Fibroblast of villous mesenchyme (primary cell): ENCODE data around the gene TTC28. TPM values are rescaled to one million over a fixed set of nuclear protein-coding genes. Genes with fewer than 3 reads are reported as not detected.

Experiments used
- DNase-seq: peaks from one replicate; pipeline ENCODE4 v3.0.0-alpha.2; 2010; ENCODE audit warnings: low read depth
- H3K4me3 ChIP-seq: 2 replicates; pipeline ENCODE4 v1.5.1; 2011; ENCODE audit warnings: low read depth, mild to moderate bottlenecking, low read length
- total RNA-seq: library from RNA; depleted of rRNA; stranded (reverse); fragments of >200 nt; gene quantifications from 2 replicates; pipeline ENCODE4 v1.2.3, GENCODE V29; 2012
- TF ChIP-seq, protein P1 (sequence below): IDR thresholded peaks from 2 replicates; pipeline ENCODE4 v1.5.1; 2012; ENCODE audit warnings: low read depth, mild to moderate bottlenecking, low read length; ENCODE audit not compliant: insufficient read depth

TTC28 gene
- total RNA-seq, 1 donor = 23.3 TPM

DNA sequence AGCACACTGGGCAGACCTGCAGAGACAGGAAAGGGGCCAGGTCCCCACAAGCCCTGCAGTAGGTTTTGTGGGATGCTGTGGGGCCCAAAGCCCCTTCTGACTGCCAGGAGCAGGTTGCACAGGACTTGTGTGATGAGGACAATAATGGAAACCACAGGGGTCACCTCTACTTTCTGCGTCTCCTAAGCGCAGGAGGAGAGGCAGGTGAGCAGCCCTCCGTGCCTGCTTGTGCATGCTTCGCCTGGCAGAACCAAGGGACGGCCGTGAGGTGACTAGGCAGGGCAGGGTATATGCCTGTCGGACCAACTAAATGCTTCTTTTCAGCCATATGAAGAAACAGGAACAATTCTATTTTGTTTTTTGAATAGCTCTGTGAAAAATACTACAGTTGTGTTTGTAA is 682.7 kb downstream of the TTC28 start:
- DNase-seq = no peak
- H3K4me3 ChIP-seq = no peak overlapping the region
- TF ChIP-seq, protein P1, sequence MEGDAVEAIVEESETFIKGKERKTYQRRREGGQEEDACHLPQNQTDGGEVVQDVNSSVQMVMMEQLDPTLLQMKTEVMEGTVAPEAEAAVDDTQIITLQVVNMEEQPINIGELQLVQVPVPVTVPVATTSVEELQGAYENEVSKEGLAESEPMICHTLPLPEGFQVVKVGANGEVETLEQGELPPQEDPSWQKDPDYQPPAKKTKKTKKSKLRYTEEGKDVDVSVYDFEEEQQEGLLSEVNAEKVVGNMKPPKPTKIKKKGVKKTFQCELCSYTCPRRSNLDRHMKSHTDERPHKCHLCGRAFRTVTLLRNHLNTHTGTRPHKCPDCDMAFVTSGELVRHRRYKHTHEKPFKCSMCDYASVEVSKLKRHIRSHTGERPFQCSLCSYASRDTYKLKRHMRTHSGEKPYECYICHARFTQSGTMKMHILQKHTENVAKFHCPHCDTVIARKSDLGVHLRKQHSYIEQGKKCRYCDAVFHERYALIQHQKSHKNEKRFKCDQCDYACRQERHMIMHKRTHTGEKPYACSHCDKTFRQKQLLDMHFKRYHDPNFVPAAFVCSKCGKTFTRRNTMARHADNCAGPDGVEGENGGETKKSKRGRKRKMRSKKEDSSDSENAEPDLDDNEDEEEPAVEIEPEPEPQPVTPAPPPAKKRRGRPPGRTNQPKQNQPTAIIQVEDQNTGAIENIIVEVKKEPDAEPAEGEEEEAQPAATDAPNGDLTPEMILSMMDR = no peak

DNA sequence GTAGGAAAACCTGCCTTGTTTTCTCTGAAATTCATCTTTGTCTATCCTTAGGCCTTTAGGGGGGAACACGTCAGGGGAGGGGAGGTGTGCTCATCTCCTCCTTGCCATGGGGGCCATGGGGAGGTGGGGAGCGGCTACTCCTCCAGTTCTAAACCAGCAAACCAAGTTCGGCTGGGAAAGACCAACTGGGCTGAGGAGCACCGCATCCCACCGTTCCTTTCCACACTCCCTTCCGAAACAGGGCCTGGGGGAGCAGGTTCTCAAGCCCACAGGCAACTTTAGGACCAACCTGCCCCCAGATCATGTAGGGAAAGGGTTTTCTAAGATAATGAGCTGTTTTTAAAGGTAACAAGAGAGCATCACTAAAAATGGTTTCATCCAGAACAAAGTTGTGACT is 683.1 kb downstream of the TTC28 start:
- DNase-seq = no peak
- no peak overlapping the region for H3K4me3 ChIP-seq
- TF ChIP-seq, protein P1 = no peak

DNA sequence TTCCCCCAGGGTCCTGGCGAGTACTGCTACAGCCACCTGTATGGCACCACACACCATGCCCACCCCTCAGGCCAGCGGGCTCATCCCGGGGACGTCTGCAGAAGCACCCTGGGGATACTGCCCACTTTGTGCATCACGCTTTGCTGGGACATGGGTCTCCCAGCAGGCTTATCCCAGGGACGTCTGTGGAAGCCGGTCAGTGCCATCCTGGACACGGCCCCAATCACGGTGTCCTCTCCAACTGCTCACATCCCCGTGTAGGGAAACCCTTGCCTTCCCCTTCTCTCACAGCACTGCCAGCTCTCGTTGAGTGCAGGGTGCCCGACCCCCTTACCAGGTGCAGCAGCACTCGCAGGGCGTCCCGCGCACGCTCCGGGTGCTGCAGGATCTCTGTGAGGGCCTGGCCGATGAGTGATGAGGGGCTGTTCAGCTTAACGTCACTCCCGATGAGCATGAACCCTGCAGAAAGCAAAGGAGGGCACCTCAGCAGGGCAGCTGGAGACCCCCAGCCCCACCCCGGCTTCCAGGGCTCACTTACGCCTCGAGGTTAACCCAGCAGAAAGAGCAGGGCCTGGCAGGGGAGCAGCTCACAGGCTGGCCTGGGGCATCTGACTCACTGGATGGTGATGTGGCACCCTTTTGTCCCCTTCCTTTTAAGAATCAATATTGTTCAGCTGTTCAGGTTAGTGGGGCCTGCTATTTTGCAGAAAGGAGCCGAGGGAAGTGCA is 683.7 kb downstream of the TTC28 start:
- no peak for DNase-seq
- no peak overlapping the region for H3K4me3 ChIP-seq
- TF ChIP-seq, protein P1 = no peak

DNA sequence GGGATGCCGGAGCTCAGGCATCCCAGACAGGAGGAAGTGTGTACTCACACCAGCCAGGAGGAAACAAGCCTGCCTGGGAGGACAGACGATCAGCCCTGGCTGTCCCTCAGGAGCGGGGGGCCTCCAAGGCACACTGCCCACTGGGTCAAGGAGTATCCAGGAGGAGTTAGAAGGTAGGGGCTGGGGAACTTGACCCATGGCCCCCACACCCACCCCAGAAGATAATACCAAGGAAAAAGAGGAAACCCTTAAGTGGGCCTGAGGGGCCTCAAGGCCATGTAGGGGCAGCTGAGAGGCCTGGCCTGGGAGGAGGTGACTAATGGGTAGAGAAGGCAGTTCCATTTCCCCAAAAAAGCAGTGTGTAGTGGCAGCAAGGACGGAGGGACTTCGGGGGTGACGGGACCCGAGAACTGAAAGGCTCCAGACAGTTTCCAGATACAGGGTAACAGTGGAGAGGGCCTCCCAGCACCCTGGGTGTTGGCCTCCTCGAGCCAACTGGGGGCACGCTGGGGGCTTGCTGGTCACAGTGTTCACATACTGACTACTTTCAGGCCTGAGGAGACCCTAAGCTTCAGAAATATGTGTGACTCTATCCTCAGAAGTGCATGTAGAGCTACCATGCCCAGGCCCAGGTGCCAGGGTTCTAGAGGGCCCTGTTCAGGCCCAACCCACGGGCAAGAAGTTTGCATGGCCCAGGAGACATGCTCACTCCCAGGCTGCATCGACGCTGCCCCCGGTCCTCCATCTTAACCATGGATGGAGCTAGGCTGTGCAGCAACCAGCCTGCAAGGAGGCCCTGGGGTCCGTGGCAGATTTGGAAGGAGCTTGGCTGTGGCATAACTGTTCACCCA is 684.9 kb downstream of the TTC28 start:
- no peak for DNase-seq
- no peak overlapping the region for H3K4me3 ChIP-seq
- TF ChIP-seq, protein P1 = no peak

DNA sequence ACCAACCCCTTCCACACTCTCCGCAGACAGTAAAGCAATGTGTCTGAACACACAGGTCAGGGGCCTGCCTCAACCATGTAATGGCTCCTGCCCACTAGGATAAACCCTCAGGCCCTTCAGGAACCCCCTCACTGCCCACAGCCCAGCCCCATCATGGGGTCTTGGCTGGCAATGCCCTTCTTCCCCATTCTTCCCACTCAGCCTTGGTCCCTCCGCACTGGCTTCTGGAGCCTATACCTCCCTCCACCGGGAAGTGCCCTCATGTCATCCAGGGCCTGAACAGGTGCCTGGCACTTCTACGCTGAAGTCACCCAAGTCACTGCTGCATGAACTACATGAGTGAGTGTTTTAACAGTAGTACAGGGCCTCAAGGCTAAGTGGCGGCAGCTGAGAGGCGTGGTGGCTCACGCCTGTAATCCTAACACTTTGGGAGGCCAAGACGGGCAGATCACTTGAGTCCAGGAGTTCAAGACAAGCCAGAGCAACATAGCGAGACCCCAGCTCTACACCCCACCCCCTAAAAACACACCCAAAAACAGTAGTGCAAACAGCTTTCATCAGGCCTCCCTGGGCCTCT is 685.8 kb downstream of the TTC28 start:
- H3K4me3 ChIP-seq = no peak overlapping the region
- no peak for DNase-seq
- TF ChIP-seq, protein P1 = no peak

DNA sequence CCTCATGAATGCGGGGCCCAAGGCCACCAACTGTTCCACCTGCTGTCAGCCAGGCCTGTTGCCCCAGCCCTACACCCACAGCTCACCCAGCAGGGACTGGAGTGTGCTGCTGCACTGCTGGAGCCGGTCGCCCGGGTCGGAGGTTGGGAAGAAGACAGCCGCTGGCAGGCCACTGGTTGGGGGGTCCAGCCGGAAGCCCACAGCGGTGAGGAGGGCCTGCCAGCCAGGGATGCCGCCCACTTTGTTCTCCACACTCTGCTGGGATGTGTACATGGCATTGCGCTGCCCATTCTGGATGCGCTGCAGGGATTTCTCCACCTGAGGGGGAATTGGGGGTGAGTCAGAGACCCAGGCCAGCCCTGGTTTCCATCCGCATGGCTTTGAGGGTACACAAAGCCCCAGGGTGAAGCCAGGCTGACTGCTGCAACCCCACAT is 686.4 kb downstream of the TTC28 start:
- DNase-seq = no peak
- TF ChIP-seq, protein P1 = no peak
- H3K4me3 ChIP-seq = no peak overlapping the region
